ENCODE measurements around the gene FPR1.
"Not testable (repeated sequence)": the region's sequence is repeated elsewhere in the genome, so short reads cannot be mapped to it uniquely, and the experiment has no call there.

- TF ChIP-seq RFX5 (IDR thresholded peaks at IDR 0.05; ENCODE audit: low read depth, low read length); RAD21 (IDR thresholded peaks at IDR 0.05; ENCODE audit: low read length); POLR2A (IDR thresholded peaks at IDR 0.05; ENCODE audit: low read depth, low read length): not testable (repeated sequence)
- TF ChIP-seq, protein P1, sequence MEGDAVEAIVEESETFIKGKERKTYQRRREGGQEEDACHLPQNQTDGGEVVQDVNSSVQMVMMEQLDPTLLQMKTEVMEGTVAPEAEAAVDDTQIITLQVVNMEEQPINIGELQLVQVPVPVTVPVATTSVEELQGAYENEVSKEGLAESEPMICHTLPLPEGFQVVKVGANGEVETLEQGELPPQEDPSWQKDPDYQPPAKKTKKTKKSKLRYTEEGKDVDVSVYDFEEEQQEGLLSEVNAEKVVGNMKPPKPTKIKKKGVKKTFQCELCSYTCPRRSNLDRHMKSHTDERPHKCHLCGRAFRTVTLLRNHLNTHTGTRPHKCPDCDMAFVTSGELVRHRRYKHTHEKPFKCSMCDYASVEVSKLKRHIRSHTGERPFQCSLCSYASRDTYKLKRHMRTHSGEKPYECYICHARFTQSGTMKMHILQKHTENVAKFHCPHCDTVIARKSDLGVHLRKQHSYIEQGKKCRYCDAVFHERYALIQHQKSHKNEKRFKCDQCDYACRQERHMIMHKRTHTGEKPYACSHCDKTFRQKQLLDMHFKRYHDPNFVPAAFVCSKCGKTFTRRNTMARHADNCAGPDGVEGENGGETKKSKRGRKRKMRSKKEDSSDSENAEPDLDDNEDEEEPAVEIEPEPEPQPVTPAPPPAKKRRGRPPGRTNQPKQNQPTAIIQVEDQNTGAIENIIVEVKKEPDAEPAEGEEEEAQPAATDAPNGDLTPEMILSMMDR (conservative IDR thresholded peaks at IDR 0.05; ENCODE audit: low read depth, low read length), result not testable (repeated sequence)
These were observed 24.9 kb upstream of the FPR1 start for GRCh38 chr19:51776561-51776960.
